HG03139 (cell line): ENCODE data around the gene FGD3.

Source experiments
- ATAC-seq: cut with Tn5 transposase; IDR thresholded peaks from one replicate; pipeline ENCODE4 v1.9.1; 2021; ENCODE audit not compliant: unreplicated experiment

FGD3 gene

DNA sequence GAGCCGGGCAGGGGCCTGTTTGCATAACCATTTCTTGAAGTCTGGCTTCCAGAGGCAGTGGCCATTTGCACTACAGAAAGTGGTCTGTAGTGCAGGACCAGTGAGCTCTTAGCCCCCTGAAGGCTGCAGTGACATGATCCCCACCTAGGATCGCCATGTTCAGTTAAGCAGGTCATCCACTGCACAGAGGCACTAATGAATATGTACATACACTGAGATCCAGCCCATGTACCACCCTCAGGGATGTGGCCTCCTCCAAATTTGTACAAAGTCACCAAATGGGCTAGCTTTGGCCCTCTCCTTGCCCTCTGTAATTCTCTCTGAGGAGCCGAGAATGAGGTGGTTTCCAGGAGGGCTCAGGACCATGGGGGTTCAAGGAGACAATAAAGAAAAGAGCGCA, 102.9 kb downstream of the FGD3 start:
- no peak for ATAC-seq

DNA sequence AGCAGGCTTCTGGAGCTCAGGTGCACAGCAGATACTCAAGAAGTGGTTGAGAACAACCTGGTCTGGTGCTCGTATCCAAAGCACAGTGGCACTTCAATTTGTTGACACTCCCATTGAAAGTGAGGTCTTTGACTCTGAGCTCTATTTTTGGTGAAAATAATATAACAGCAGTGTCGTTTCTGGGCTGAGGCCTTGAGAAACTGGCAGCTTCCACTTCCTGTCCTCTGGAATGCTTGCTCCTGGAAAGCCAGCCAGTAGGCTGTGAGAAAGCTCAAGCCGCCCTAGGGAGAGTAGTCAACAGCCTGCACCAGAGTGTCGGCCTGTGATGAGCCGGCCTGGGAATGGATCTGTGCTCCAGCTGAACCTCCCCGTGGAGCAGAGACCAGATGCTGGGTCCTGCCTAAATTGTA, 104.4 kb downstream of the FGD3 start:
- no peak for ATAC-seq

- ATAC-seq: no peak
Observed at GRCh38 chr9:93052791-93053540, 105.6 kb downstream of the FGD3 start.

DNA sequence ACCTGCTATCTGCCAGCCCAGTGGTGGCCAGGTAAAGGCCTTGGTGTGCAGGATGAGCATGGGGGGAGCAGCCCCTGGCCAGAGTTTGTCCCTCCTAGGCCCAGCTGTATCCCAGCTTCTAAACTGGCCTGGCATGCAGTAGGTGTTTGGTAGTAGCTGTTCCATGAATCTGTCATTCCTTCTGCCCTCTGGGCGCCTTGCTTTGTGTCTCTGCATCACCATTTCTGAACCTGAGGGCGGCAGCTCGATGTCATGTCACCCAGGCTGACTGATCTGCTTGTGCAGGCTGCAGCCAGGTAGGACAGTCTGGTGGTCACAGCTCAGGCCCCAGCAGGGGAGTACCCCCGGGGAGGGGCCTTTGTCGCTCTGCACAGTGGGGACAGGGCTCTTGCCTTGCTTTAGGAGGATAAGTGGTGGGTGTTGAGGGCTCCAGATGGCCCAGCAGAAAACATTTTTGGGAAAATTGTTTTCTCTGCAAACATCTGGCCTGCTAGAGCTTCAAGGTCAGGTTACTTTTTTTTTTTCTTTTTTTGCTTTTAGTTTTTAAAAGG, 106.5 kb downstream of the FGD3 start:
- no peak for ATAC-seq

DNA sequence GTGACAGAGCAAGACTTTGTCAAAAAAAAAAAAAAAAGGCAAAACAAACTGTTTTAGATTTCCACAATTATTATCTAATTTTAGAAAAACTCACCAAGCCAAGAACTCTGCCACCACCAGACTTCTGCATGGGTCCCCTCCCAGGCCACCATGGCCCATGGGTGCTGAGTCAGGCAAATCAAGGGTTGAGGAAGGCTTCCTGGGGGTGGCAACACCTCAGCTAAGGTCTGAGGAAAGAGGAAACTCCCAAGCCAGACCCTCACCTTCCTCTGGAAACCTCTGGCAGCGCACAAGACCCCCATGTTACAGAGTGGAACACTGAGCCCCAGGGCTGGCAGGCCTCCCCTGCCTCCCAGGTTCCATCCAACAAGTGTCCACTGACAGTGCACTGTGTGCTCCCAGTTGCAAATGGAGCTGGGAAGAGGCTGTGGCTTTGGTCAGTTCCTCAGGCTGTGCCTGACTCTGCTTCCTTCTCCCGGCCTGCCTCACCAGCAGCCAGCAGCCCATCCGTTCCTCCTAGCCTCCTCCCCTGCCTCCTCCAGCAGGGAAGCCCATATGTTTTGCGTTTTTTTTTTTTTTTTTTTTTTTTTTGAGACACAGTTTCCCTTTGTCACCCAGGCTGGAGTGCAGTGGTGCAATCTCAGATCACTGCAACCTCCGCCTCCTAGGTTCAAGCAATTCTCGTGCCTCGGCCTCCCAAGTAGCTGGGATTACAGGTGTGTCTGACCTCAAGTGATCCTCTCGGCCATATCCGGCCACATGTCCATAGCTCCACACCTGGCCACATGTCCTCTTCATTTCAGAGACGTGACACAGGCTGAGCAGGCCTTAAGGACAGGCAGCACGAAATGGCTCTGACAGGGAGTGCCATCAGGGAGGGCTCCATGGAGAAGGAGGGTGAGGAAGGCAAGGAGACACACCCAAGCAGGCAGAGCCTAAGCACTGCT, 107.7 kb downstream of the FGD3 start:
- no peak for ATAC-seq

- ATAC-seq: no peak
Observed at GRCh38 chr9:93057042-93057702, 109.8 kb downstream of the FGD3 start.

DNA sequence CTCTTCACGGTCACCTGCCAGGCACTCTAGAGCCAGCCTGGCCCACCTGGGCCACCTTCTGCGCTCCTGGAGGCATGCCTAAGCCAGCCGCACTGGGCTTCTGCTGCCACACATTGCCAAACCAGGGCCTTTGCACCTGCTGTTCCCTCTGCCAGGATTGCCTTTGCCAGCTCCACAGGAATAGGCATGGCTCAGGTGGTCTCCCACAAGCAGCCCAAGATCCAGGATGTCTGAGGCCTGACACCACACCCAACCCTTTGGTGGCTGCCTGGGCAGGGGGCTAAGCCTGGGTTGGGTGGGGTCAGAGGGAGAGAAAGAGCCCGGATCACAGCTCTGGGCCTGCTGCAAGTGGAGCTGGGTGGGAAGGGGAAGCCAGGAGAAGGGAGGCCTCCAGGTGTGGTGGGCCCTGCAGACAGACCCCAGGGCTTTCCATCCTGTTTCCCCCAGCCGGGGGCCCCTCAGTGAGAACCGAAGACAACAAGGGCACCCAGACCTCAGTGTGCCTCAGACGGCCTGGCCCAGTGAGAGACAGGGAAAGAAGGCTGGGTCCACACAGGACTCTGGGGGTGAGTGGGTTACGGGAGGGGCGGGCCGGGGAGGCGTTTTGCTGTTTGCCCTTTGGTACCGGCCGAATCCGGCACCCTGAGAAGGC, 110.5 kb downstream of the FGD3 start:
- no peak for ATAC-seq

DNA sequence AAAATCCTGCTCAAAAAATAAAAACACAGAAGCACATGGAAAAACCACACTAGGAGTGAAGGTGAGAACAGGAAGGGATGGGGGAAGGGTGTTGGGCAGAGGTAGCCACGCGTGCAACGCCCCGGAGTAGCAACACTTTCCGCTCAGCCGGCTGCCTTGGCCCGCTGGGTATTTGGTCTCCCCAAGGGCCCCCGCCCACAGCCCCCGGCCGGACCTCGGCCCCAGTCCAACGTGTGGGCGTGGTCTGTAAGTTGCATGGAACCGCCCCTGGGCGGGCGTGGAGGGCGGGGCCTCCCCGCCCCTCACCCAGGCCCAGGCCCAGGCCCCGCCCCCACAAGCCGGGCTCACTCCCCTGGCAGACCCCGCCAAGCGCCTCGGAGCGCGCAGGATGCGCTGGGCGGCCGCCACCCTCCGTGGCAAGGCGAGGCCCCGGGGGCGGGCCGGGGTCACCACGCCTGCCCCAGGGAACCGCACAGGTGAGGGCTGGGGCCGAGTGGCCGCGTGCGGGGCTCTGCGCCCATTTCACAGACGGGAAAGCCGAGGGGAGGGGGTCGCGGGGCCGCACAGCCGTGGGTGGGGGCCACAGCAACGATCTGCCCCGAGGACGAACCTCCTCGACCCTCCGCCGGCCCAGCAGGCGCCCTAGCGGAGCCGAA, 111.2 kb downstream of the FGD3 start, which contains the start of gene SUSD3:
SUSD3 (plus strand) TSS at position 347 of the 656 bp plus-strand sequence; CDS start at position 389, 42 bp downstream.
- peak; percentile 43 for ATAC-seq

- ATAC-seq: peak; percentile 9
Observed at GRCh38 chr9:93059011-93059714, 111.8 kb downstream of the FGD3 start.

- no peak for ATAC-seq
Observed at GRCh38 chr9:93059715-93060578, 112.6 kb downstream of the FGD3 start.

DNA sequence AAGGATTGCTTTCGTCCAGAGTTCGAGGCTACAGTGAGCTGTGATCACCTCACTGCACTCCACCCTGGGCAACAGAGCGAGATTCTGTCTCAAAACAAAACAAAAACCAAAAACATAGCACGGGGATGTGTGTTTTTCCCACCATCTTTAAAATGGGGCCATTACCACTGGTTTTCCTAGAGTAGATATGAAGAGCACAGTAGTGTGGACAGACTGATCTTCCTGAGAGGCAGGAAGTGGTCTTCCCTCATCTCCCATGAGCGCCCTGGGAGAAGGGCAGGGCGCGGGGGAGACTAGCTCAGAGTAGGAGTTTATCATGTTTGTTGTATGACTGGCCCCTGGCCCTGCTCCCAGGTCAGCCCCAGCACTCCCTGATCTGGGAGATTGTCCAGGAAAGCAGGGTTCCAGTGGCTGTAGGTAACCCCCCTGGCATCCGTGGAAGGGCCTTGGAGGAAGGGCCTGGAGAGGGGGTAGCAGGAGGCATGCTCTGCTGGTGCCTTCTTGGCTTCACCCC, 113.5 kb downstream of the FGD3 start:
- ATAC-seq: no peak

GRCh38 chr9:93061260-93061751, 114.0 kb downstream of the FGD3 start:
- no peak for ATAC-seq

DNA sequence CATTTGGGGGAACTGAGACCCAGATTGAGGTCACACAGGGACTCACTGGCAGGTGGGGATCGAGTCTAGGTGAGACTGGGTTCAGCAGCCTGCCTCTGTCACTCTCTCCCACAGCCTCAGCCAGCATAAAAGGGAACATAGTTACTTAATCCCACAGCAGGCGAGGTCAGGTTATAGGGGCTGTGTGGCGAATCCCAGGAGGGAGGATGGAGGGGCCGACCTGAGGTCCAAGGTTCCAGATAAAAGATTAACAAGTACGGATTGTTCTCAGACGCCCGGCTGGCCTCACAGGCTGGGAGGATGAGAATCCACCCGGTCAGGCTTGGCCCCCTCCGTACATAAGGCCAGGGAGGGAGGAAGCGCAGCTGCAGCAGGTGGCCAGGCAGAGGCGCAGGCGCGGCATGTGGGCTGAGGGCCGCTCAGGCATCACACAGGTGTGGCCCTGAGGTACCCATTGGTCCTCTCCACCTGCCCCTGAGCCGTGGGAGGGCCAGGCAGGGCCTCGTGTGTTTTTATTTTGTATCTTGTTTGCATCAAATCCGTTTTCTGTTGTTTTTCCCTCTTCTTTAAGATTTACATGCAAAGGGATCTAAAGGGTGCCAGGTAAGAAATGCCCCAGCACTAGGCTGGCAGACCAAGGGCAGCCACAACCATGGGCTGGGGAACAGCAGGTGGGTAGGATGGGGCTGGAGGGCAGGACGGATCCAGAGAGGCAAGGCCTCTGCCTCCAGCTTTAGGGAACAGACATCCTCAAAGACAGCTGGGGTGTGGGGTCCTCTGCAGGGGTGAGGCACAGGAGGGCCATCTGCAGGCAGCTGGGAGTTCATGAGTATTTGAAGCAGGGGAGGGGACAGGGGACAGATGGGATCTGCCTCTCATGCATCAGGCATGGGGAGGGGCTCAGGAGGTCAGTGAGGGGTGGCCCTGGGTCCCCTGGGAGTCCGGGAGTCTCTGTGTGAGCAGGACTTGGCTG, 114.8 kb downstream of the FGD3 start:
- no peak for ATAC-seq

DNA sequence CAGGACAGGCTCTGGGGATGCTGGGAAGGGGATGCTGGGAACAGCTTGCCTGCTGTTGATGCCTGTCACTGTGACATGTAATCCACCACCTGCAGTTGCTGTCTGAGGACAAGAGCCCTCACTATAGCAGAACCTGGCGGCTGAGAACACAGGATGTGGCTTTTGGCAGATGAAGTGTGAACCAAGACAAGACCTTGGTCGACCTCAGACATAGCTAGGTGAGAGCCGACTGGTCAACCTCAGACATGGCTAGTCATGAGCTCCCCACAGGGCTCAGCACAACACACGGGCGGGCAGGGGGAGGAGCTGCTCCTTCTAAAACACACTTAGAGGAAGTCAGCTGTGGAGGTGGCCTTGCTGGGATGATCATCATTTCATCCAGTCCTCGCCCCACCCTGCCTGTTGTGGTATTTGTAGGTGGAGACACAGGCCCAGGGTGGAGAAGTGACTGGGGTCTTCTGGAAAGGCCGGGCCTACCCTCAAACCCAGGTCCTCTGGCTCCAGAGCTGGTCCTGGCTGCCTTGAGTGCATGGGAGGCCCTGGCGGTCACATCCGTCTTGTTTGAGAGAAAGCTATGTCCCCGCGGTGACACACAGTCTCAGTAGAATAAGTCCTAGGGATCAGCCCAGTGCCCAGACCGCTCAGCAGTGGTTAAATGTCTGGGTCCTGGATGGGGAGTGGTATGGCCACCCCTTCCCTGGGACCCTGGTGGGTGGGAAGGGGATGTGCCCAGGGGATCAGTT, 117.2 kb downstream of the FGD3 start:
- peak; percentile 87 for ATAC-seq

DNA sequence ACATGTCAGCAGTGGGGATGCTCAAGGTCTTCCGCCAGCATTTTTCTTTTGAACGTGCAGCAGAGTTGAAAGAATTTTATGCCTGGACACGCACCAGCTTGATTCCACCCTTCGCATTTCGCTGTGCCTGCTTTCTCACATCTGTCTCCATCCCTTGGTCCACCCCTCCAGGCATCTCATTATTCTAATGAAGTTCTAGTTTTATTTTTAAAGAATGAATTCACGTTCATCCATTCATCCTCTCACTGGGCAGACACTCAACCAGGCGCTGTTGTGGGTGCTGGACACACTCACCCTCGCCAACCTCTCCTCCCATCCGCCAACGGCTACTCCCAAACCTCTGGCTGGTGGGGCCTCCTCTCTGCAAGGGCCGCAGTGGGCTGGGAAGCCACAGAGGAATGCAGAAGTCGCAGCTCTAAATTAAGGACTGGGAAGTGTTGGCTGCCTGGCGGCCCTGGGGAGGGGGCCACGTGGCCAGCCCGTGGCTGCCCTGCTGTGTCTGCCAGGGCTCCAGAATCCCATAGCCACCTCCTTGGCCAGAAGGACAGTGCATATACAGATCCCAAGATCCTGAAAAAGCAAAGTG, 117.9 kb downstream of the FGD3 start:
- no peak for ATAC-seq
